HG02852 (cell line): Measurements from ENCODE around the gene GPR27.

Source experiments
- ATAC-seq: cut with Tn5 transposase; IDR thresholded peaks from one replicate; pipeline ENCODE4 v1.9.1; 2021; ENCODE audit warnings: mild to moderate bottlenecking, moderate library complexity; ENCODE audit not compliant: unreplicated experiment

GPR27 gene

GRCh38 chr3:71753701-71754609 is at the start of gene GPR27:
GPR27 (plus strand) TSS chr3:71753855; CDS start chr3:71754050, 195 bp downstream.
- no peak for ATAC-seq

GRCh38 chr3:71704915-71705314 is 48.7 kb upstream of the GPR27 start:
- ATAC-seq = no peak

- ATAC-seq = no peak
Measured at GRCh38 chr3:71705681-71706080, 48.0 kb upstream of the GPR27 start.

GRCh38 chr3:71707595-71707994 is 46.1 kb upstream of the GPR27 start:
- ATAC-seq = no peak

- ATAC-seq = no peak
Measured at GRCh38 chr3:71708476-71709105, 45.1 kb upstream of the GPR27 start.

GRCh38 chr3:71709908-71710511 is 43.6 kb upstream of the GPR27 start:
- ATAC-seq = no peak

- ATAC-seq = peak; percentile 68
Measured at GRCh38 chr3:71710906-71711494, 42.7 kb upstream of the GPR27 start.

GRCh38 chr3:71713041-71713440 is 40.6 kb upstream of the GPR27 start:
- ATAC-seq = no peak

GRCh38 chr3:71714595-71714994 is 39.1 kb upstream of the GPR27 start:
- no peak for ATAC-seq

GRCh38 chr3:71718072-71718471 is 35.6 kb upstream of the GPR27 start:
- no peak for ATAC-seq

GRCh38 chr3:71721002-71721401 is 32.7 kb upstream of the GPR27 start:
- ATAC-seq = no peak

GRCh38 chr3:71721651-71722157 is 32.0 kb upstream of the GPR27 start:
- ATAC-seq = no peak

- no peak for ATAC-seq
Measured at GRCh38 chr3:71722693-71723092, 31.0 kb upstream of the GPR27 start.

GRCh38 chr3:71723452-71724170 is 30.0 kb upstream of the GPR27 start:
- peak; percentile 49 for ATAC-seq

GRCh38 chr3:71724171-71724453 is 29.5 kb upstream of the GPR27 start:
- ATAC-seq = no peak

- ATAC-seq = peak; percentile 42
Measured at GRCh38 chr3:71724584-71725270, 28.9 kb upstream of the GPR27 start.

GRCh38 chr3:71725271-71725991 is 28.2 kb upstream of the GPR27 start, which contains the start of gene EIF4E3:
EIF4E3 (minus strand) TSS chr3:71725402; CDS start chr3:71725367, 35 bp downstream.
- peak; percentile 54 for ATAC-seq

- no peak for ATAC-seq
Measured at GRCh38 chr3:71726146-71726545, 27.5 kb upstream of the GPR27 start.

- no peak for ATAC-seq
Measured at GRCh38 chr3:71728632-71729342, 24.9 kb upstream of the GPR27 start.
